IPS-11a (cell line): ENCODE measurements around the gene BID.
"Not testable (repeated sequence)": the region's sequence is repeated elsewhere in the genome, so short reads cannot be mapped to it uniquely, and the experiment has no call there.

Experiments used
- H3K4me3 ChIP-seq: one replicate; pipeline ENCODE4 v1.5.1; 2013; ENCODE audit warnings: low read depth, low read length, control low read depth

The BID gene

GRCh38 chr22:17705951-17706900 lies 68.0 kb downstream of the BID start:
- no peak overlapping the region for H3K4me3 ChIP-seq

- no peak overlapping the region for H3K4me3 ChIP-seq
These were observed 68.7 kb downstream of the BID start for GRCh38 chr22:17705546-17705945.

- H3K4me3 ChIP-seq: no peak overlapping the region
These were observed 70.5 kb downstream of the BID start for GRCh38 chr22:17703811-17704210.

- H3K4me3 ChIP-seq: no peak overlapping the region
These were observed 73.5 kb downstream of the BID start for GRCh38 chr22:17700778-17701177.

- no peak overlapping the region for H3K4me3 ChIP-seq
These were observed 74.5 kb downstream of the BID start for GRCh38 chr22:17699696-17700340.

GRCh38 chr22:17698948-17699347 lies 75.3 kb downstream of the BID start:
- H3K4me3 ChIP-seq: no peak overlapping the region

GRCh38 chr22:17698276-17698675 lies 76.0 kb downstream of the BID start:
- not testable (repeated sequence) for H3K4me3 ChIP-seq

- not testable (repeated sequence) for H3K4me3 ChIP-seq
These were observed 77.1 kb downstream of the BID start for GRCh38 chr22:17697196-17697595.

- H3K4me3 ChIP-seq: no peak overlapping the region
These were observed 78.3 kb downstream of the BID start for GRCh38 chr22:17695986-17696385.

- H3K4me3 ChIP-seq: no peak overlapping the region
These were observed 79.5 kb downstream of the BID start for GRCh38 chr22:17694752-17695151.

- no peak overlapping the region for H3K4me3 ChIP-seq
These were observed 80.1 kb downstream of the BID start for GRCh38 chr22:17694193-17694592.

- no peak overlapping the region for H3K4me3 ChIP-seq
These were observed 81.4 kb downstream of the BID start for GRCh38 chr22:17692841-17693240.

- H3K4me3 ChIP-seq: no peak overlapping the region
These were observed 90.0 kb downstream of the BID start for GRCh38 chr22:17684245-17684644.
